ENCODE results near the gene TMEM35B. TPM values are rescaled to one million over a fixed set of nuclear protein-coding genes. Genes with fewer than 3 reads are reported as not detected.

TMEM35B gene
- total RNA-seq, 2 donors from 2014 or later, result 28.2 to 31.3 TPM

DNA sequence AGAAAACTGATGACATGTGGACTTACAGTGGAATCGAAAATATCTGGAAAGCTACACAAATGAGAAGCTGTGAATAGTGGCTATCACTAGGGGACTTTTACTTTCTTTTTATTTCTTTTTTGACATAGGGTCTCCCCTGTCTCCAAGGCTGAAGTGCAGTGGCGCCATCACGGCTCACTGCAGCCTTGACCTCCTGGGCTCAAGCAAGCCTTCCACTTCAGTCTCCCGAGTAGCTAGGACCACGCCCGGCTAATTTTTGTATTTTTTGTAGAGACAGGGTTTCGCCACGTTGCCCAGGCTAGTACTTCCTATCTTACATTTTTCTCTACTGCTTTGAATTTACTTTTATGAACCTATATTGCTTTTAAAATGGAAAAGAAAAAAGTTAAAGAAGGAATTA, 10.5 kb downstream of the TMEM35B start:
- Mint-ChIP-seq H3K4me1 (peaks cover 8% of the 10 kb centered on the region), H3K27me3 (ENCODE audit: insufficient read depth) (peaks cover 12% of the 10 kb centered on the region), H3K4me3 (no peak overlapping the region), H3K36me3 (ENCODE audit: low read depth) (peaks cover 2% of the 10 kb centered on the region), H3K27ac (no peak overlapping the region), H3K9me3 (peaks cover under 1% of the 10 kb centered on the region)
- Histone ChIP-seq H3K9ac (ENCODE audit: extremely low read depth, low read length, poor library complexity, severe bottlenecking) (no peak overlapping the region), H3K4me1 (ENCODE audit: control insufficient read depth, insufficient read depth, low read length) (no peaks in the 10 kb centered on the region), H3K36me3 (ENCODE audit: control insufficient read depth, insufficient read depth, low read length) (no peaks in the 10 kb centered on the region), H3K4me3 (ENCODE audit: low read length) (no peak overlapping the region), H3K27me3 (ENCODE audit: control insufficient read depth, insufficient read depth, low read length, poor library complexity, severe bottlenecking) (no peaks in the 10 kb centered on the region), H3K9me3 (ENCODE audit: control insufficient read depth, low read length) (no peaks in the 10 kb centered on the region), H3K27ac (ENCODE audit: low read depth, low read length) (no peak overlapping the region)
- 88 to 92% methylated on average over 3 to 8 of the region's 8 CpGs for WGBS, 2 experiments (ENCODE audit: insufficient coverage in 1 of 2, insufficient read length in 1 of 2)
- TF ChIP-seq, protein P1, sequence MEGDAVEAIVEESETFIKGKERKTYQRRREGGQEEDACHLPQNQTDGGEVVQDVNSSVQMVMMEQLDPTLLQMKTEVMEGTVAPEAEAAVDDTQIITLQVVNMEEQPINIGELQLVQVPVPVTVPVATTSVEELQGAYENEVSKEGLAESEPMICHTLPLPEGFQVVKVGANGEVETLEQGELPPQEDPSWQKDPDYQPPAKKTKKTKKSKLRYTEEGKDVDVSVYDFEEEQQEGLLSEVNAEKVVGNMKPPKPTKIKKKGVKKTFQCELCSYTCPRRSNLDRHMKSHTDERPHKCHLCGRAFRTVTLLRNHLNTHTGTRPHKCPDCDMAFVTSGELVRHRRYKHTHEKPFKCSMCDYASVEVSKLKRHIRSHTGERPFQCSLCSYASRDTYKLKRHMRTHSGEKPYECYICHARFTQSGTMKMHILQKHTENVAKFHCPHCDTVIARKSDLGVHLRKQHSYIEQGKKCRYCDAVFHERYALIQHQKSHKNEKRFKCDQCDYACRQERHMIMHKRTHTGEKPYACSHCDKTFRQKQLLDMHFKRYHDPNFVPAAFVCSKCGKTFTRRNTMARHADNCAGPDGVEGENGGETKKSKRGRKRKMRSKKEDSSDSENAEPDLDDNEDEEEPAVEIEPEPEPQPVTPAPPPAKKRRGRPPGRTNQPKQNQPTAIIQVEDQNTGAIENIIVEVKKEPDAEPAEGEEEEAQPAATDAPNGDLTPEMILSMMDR (conservative IDR thresholded peaks at IDR 0.05), result no peak
- DNase-seq, result no peak

DNA sequence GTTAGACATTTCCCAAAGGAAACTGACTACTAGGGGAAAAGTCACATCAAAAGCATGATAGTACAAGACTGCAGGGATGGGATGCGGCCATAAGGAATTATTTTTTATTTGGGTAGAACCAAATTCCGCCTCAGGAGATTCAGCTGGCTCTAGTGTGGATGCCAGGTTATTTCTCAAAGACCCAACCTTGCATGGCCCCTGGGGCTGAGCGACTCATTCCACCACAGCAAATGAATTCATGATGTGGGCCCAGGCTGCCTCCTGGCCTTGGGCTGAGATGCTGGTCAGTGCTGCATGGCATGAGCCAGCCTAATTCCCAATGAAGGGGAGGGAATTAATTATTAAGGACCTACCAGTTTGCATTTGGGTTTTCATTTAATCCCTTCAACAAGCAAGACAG, 11.8 kb downstream of the TMEM35B start:
- Histone ChIP-seq H3K9me3 (ENCODE audit: control insufficient read depth, low read length) (peaks cover 6% of the 10 kb centered on the region), H3K27me3 (ENCODE audit: control insufficient read depth, insufficient read depth, low read length, poor library complexity, severe bottlenecking) (no peaks in the 10 kb centered on the region), H3K36me3 (ENCODE audit: control insufficient read depth, insufficient read depth, low read length) (no peaks in the 10 kb centered on the region), H3K4me1 (ENCODE audit: control insufficient read depth, insufficient read depth, low read length) (no peaks in the 10 kb centered on the region), H3K9ac (ENCODE audit: extremely low read depth, low read length, poor library complexity, severe bottlenecking) (no peak overlapping the region), H3K4me3 (ENCODE audit: low read length) (no peak overlapping the region), H3K27ac (ENCODE audit: low read depth, low read length) (no peak overlapping the region)
- Mint-ChIP-seq H3K9me3 (peaks cover 11% of the 10 kb centered on the region), H3K4me1 (peaks cover 8% of the 10 kb centered on the region), H3K4me3 (no peak overlapping the region), H3K36me3 (ENCODE audit: low read depth) (peaks cover 2% of the 10 kb centered on the region), H3K27ac (no peak overlapping the region), H3K27me3 (ENCODE audit: insufficient read depth) (peaks cover 15% of the 10 kb centered on the region)
- no peak for DNase-seq
- 95 to 100% methylated on average over 2 to 3 of the region's 3 CpGs for WGBS, 2 experiments (ENCODE audit: insufficient coverage in 1 of 2, insufficient read length in 1 of 2)
- TF ChIP-seq, protein P1 (conservative IDR thresholded peaks at IDR 0.05), result no peak

DNA sequence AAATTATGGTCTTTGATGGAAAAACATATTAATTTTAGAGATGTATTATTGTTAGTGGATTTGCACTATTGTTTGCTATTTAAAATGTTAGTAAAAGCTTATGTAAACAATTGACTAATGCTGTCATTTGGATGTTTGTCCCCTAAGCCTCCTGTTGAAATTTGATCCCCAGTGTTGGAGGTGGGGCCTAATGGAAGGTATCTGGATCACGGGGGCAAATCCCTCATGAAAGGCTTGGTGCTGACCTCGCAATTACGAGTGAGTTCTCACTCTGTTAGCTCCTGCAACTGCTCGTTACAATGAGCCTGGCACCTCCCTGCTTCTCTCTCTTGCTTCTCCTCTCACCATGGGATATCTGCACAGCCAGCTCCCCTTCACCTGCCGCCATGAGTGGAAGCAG, 14.3 kb downstream of the TMEM35B start:
- DNase-seq, result peak; percentile 76
- Histone ChIP-seq H3K9me3 (ENCODE audit: control insufficient read depth, low read length) (peaks cover 6% of the 10 kb centered on the region), H3K9ac (ENCODE audit: extremely low read depth, low read length, poor library complexity, severe bottlenecking) (no peak overlapping the region), H3K36me3 (ENCODE audit: control insufficient read depth, insufficient read depth, low read length) (no peaks in the 10 kb centered on the region), H3K27ac (ENCODE audit: low read depth, low read length) (no peak overlapping the region), H3K27me3 (ENCODE audit: control insufficient read depth, insufficient read depth, low read length, poor library complexity, severe bottlenecking) (no peaks in the 10 kb centered on the region), H3K4me1 (ENCODE audit: control insufficient read depth, insufficient read depth, low read length) (no peaks in the 10 kb centered on the region), H3K4me3 (ENCODE audit: low read length) (no peak overlapping the region)
- TF ChIP-seq, protein P1 (conservative IDR thresholded peaks at IDR 0.05), result no peak
- no peak overlapping the region for H3K4me3 Mint-ChIP-seq
- H3K4me1 Mint-ChIP-seq, result peaks cover 8% of the 10 kb centered on the region
- whole genome bisulfite sequencing, 2 experiments (ENCODE audit: insufficient coverage in 1 of 2, insufficient read length in 1 of 2), result 25 to 31% methylated on average over 3 to 5 of the region's 5 CpGs
- H3K9me3 Mint-ChIP-seq, result peaks cover 17% of the 10 kb centered on the region
- H3K27ac Mint-ChIP-seq, result peak overlapping the region; percentile 56
- H3K36me3 Mint-ChIP-seq (ENCODE audit: low read depth), result no peaks in the 10 kb centered on the region
- peaks cover 7% of the 10 kb centered on the region for H3K27me3 Mint-ChIP-seq (ENCODE audit: insufficient read depth)

Data from endodermal cell (in vitro differentiated cells).